ENCODE measurements around the gene RPL21. TPM values are rescaled to one million over a fixed set of nuclear protein-coding genes. Genes with fewer than 3 reads are reported as not detected.

Gene RPL21

Small RNA genes lying within 50 kb of the gene (small RNA-seq; reads per million reads assigned to genes)
- gene SNORA27 (ENCODE audit: insufficient read depth) (not detected), gene SNORD102 (ENCODE audit: insufficient read depth) (not detected)

All from mesendoderm (in vitro differentiated cells).